Stimulated activated CD8-positive, alpha-beta memory T cell treated with anti-CD3 and anti-CD28 coated beads, Interleukin-15, amount 100 ng/mL, for 1 hour (primary cell): ENCODE data around the gene FHDC1.
"Not testable (repeated sequence)": the region's sequence is repeated elsewhere in the genome, so short reads cannot be mapped to it uniquely, and the experiment has no call there.

Experiments
- DNase-seq: peaks from one replicate; pipeline ENCODE4 v3.0.0-alpha.2; 2020; ENCODE audit warnings: low read depth

Gene FHDC1

GRCh38 chr4:152935631-152936445 lies at the start of gene FHDC1:
TSS of gene FHDC1 (plus strand) at chr4:152936323. CDS start at chr4:152943058, 6,735 bp downstream.
- no peak for DNase-seq

- DNase-seq, result no peak
Observed at GRCh38 chr4:152887981-152888380, 48.1 kb upstream of the FHDC1 start.

GRCh38 chr4:152892974-152893373 lies 43.1 kb upstream of the FHDC1 start:
- no peak for DNase-seq

GRCh38 chr4:152894673-152895072 lies 41.5 kb upstream of the FHDC1 start:
- DNase-seq, result no peak

GRCh38 chr4:152896811-152897210 lies 39.3 kb upstream of the FHDC1 start:
- DNase-seq, result no peak

GRCh38 chr4:152898133-152898532 lies 38.0 kb upstream of the FHDC1 start:
- not testable (repeated sequence) for DNase-seq

GRCh38 chr4:152898606-152899005 lies 37.5 kb upstream of the FHDC1 start:
- no peak for DNase-seq

GRCh38 chr4:152900395-152900794 lies 35.7 kb upstream of the FHDC1 start:
- DNase-seq, result no peak

- DNase-seq, result no peak
Observed at GRCh38 chr4:152901205-152901604, 34.9 kb upstream of the FHDC1 start.

GRCh38 chr4:152903658-152904057 lies 32.5 kb upstream of the FHDC1 start:
- DNase-seq, result no peak

GRCh38 chr4:152909901-152910300 lies 26.2 kb upstream of the FHDC1 start:
- no peak for DNase-seq

- no peak for DNase-seq
Observed at GRCh38 chr4:152910521-152910920, 25.6 kb upstream of the FHDC1 start.

GRCh38 chr4:152917543-152918395 lies 18.4 kb upstream of the FHDC1 start:
- no peak for DNase-seq

GRCh38 chr4:152919826-152920225 lies 16.3 kb upstream of the FHDC1 start:
- DNase-seq, result no peak

- no peak for DNase-seq
Observed at GRCh38 chr4:152920768-152921167, 15.4 kb upstream of the FHDC1 start.

- no peak for DNase-seq
Observed at GRCh38 chr4:152921284-152921683, 14.8 kb upstream of the FHDC1 start.

- no peak for DNase-seq
Observed at GRCh38 chr4:152925851-152926250, 10.3 kb upstream of the FHDC1 start.

- no peak for DNase-seq
Observed at GRCh38 chr4:152926959-152927358, 9.2 kb upstream of the FHDC1 start.

GRCh38 chr4:152927737-152928136 lies 8.4 kb upstream of the FHDC1 start:
- DNase-seq, result no peak

- DNase-seq, result no peak
Observed at GRCh38 chr4:152928286-152928685, 7.8 kb upstream of the FHDC1 start.

GRCh38 chr4:152929888-152930287 lies 6.2 kb upstream of the FHDC1 start:
- no peak for DNase-seq

- no peak for DNase-seq
Observed at GRCh38 chr4:152935143-152935542, 980 bp upstream of the FHDC1 start.
